ENCODE measurements around the gene ARHGEF16.

DNA sequence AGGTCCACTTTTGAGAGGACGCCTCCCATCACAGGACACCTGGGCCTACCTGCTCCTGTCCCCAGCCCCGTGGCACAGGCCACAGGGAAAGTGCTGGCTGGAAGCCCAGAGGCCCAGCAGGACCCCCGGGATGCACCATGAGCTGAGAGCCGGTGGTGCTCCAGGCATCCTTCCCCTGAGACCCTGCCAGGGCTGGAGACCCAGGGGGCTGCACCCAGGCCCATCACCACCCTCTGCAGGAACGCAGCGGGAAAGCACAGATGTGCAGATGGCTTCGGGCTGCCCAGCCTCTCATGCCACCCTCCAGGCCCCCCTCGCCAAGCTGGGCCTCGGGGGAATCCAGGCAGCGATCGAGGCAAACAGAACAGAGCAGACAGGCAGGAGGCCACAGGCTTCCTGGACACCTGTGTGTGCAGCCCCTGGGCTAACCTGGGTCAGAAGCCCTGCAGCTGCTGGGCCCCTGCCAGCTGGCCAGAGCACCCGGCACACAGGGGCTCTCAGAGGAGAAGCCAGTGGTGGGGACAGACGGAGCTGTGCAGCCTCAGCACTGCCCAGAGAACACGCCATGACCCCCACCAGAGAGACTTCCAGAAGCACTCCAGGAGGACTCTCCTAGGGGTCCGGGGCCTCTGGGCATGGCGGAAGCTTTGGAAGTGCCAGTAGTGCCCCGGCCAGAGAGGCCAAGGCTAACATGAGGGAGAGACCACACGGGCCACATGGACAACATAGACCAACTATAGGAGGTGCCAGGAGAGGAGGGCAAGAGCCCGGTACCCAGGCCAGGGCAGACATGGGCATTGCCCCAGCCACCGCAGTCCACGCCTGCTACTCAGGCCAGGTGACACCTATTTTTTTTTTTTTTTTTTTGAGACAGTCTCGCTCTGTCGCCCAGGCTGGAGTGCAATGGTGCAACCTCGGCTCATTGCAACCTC lies 71.4 kb downstream of the ARHGEF16 start:
- TF ChIP-seq CTCF (IDR thresholded peaks at IDR 0.05) = no peak
- TF ChIP-seq POLR2AphosphoS5 (IDR thresholded peaks at IDR 0.05) = no peak
- no peak for TF ChIP-seq POLR2A (IDR thresholded peaks at IDR 0.05)
- no peak for TF ChIP-seq EP300 (IDR thresholded peaks at IDR 0.05)
